GM18499 (cell line): Measurements from ENCODE around the gene IFITM5.
"Not testable (repeated sequence)": the region's sequence is repeated elsewhere in the genome, so short reads cannot be mapped to it uniquely, and the experiment has no call there.

Source experiments
- ATAC-seq: cut with Tn5 transposase; IDR thresholded peaks from one replicate; pipeline ENCODE4 v1.9.1; 2021; ENCODE audit warnings: moderate number of reproducible peaks; ENCODE audit not compliant: insufficient read depth, unreplicated experiment

The IFITM5 gene

GRCh38 chr11:299081-299891 lies at the start of gene IFITM5:
Gene IFITM5, minus strand, starts transcription at chr11:299526. Its CDS starts 36 bp downstream, at chr11:299490.
- no peak for ATAC-seq

GRCh38 chr11:346529-346928 lies 47.2 kb upstream of the IFITM5 start:
- no peak for ATAC-seq

GRCh38 chr11:344836-345578 lies 45.7 kb upstream of the IFITM5 start:
- no peak for ATAC-seq

GRCh38 chr11:342328-342727 lies 43.0 kb upstream of the IFITM5 start:
- ATAC-seq, result no peak

DNA sequence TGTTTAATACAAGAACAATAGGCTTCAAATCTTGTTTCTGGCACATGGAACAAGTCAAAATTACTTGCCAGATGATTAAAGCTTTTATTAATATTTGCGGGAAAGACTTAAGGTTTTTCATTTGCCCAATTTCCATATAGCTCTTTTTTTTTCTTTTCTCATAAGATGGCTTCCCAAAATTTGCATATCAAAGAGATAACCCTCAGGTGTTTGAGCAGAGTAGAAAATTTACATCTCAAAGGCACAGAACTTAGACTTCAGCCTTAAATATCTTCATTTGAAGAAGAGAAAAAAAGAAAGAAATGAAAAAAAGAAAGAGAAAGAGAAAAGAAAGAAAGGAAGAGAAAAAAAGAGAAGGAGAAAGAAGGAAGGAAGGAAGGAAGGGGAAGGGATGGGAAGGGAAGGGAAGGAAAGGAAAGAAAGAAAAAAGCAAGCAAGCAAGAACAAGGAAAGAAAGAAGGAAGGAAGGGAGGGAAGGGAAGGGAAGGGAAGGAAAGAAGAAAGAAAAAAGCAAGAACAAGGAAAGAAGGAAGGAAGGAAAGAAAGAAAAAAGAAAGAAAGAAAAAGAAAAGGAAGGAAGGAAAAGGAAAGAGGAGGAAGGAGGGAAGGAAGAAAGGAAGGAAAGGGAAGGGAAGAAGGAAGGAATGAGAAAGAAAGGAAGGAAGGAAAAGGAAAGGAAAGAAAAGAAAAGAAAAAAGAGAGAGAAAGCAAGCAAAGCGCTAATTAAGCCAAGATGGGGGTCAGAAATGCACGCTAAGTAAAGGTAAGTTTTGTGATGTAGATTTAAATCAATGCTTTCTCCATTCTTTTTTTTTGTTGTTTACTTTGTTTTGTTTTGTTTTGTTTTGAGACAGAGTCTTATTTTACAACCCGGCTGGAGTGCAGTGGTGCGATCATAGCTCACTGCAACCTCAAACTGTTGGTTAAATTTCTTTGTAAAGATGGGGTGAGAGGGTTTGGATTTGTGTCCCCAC lies 41.5 kb upstream of the IFITM5 start:
- ATAC-seq, result no peak

- ATAC-seq, result no peak
Observed at GRCh38 chr11:339963-340362, 40.6 kb upstream of the IFITM5 start.

GRCh38 chr11:337711-338110 lies 38.4 kb upstream of the IFITM5 start:
- no peak for ATAC-seq

GRCh38 chr11:336659-337198 lies 37.4 kb upstream of the IFITM5 start:
- no peak for ATAC-seq

- ATAC-seq, result no peak
Observed at GRCh38 chr11:335779-336658, 36.7 kb upstream of the IFITM5 start.

GRCh38 chr11:334264-334994 lies 35.1 kb upstream of the IFITM5 start:
- ATAC-seq, result no peak

- ATAC-seq, result not testable (repeated sequence)
Observed at GRCh38 chr11:333616-334263, 34.4 kb upstream of the IFITM5 start.

DNA sequence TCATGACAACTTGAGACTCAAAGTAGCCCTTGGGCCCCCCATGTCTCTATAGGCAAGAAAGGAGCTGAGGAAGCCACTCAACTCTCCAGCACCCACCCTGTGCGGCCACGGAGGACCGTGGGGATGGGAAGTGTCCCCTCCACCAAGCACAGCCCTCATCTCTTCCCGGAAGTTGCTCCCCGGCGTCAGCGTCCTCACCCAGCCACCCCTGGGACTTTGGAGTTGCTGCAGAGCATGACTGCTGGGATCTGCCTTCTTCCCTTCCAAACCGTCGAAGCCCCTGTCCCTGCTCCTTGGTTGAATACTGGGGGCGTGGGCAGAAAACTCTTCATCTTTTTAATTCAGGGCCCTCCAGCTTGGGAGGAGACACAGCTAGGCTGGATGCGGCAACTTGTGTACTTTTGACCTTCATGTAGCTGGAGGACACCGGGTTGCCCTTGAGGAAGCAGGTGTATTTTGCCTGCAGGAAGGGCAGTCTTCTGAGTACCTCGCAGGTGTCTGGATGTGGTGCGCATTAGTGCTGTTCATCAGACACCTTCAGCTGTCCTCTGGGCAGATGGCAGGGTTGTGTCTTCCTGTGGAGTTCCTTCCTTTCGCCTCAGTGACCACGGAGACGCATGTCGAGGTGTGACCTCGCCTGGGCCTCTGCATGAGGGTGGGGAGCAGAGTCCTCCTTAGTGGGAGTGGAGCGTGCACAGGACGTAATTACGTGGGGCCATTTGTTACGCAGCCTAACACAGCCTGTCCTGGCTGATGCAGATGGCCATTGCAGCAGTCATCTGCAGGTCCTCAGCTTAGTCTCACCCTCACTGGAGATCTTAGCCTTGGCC lies 33.5 kb upstream of the IFITM5 start:
- no peak for ATAC-seq

DNA sequence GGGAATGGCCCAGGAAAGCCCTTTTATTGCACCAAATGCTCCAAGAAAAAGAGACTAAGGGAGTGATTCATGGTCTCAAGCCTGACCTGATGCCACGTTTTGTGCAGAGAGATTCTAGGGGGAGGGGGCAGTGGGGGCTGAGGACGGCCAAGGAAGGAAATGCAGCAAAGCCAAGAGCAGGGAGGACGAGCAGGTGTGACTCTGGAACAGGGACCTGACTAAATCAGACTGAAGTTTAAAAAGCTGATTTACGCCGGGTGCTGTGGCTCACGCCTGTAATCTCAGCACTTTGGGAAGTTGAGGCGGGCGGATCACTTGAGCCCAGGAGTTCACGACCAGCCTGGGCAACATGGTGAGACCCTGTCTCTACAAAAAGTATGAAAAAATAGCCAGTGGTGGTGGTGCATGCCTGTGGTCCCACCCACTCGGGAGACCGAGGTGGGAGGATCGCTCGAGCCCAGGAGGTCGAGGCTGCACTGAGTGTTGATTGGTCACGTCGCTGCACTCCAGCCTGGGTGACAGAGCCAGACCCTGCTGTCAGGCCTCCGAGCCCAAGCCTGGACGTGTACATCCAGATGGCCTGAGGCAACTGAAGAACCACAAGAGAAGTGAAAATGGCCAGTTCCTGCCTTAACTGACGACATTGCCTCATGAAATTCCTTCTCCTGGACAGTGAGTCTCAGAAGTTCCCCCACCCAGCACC lies 32.2 kb upstream of the IFITM5 start:
- no peak for ATAC-seq

GRCh38 chr11:330694-331357 lies 31.5 kb upstream of the IFITM5 start:
- ATAC-seq, result no peak

DNA sequence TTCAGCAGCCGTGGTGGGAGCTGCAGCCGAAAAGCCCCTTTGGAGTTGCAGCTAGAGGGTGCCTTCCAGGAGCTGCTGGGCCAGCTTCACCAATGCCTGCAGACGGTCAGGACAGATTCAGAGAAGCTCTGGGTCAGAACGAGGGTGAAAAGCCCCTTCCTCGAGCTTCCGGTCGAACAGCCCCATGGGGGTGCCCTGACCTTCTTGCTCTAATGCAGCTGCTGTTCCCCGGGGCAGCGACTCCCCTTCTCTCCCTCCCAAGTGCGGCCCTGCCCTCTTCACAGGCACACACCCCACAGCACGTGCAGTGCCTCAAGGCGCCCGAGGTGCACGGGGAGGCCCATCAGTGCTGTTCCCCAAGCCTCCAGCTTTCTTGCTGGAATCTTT lies 31.0 kb upstream of the IFITM5 start:
- ATAC-seq, result no peak

DNA sequence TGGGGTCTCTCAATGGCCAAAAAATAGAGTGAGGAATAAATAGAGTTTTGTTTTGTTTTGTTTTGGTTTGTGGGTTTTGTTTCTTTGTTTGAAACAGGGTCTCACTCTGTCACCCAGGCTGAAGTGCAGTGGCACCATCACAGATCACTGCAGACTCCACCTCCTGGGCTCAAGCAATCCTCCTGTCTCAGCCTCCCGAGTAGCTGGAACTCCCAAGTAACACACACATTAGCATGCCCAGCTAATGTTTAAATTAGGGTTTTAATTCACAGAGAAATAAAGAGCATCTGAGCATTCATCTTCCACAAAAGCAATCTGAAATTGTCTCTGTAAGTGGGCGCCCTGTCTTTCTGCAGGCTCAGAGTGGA lies 30.5 kb upstream of the IFITM5 start:
- no peak for ATAC-seq
